Urothelium cell line (cell line): ENCODE data around the gene HOXC5.

Experiments used
- DNase-seq: peaks from one replicate; pipeline ENCODE4 v3.0.0; 2011; ENCODE audit warnings: low spot score, mixed read lengths
- FAIRE-seq: peaks from 2 replicates; lab custom pipeline; 2011; peaks lifted over from hg19 to GRCh38; lab: Jason Lieb, UNC

The HOXC5 gene

DNA sequence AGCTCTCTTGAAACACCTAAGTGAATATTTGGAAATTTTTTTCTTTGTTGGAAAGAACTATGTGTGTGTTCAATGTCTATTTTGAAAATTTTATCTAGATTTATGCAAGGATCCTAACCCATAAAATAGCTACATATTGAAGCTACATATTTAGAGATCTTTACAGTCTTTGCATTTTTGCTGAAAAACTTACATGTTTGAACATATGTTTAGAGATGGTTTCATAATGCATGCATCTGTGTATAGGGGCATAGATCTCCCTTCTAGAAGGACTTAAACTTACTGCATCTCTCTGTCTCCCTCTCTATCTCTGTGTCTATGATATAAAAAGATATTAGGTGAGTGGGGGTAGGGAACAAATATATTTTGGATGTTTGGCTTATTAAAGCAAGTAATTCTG is 12.6 kb downstream of the HOXC5 start:
- no peak for FAIRE-seq
- DNase-seq, result no peak

- no peak for DNase-seq
- no peak for FAIRE-seq
Observed at GRCh38 chr12:54045868-54046521, 13.1 kb downstream of the HOXC5 start.

DNA sequence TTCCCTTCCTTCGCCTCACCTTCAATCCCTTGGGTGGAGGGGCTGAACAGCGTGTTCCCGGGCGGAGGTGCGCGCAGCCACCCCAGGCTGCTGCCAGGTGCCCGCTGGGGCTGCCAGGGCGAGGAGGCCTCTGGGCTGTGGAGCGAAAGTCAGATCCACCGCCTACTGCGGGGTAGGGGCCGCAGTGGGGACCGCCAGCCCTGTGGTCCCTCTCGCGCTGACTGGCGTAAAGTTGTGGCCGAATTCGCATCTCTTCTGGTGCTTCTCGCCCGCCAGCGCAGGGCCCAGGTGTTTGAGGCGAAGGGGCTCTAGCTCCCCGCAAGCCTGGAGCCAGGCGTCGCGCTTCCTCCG is 13.9 kb downstream of the HOXC5 start:
- FAIRE-seq (no peak), DNase-seq (no peak)

- no peak for FAIRE-seq
- no peak for DNase-seq
Observed at GRCh38 chr12:54047160-54047963, 14.5 kb downstream of the HOXC5 start.

DNA sequence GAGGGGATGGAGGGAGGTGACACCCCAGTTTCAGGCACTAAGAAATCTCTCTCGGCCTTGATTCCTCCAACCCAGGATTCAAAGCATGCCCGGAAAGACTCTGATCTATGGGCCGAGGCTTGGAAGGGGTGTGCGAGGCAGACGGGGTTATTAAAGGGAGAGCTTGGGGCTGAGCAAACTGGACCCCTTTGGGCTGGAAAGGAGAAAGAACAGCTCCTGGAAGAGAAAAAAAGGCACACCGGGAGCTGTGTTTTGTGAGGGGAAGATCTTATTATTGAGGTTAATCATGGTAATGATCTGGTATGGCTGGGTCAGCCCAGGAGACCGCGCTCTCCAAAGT is 15.1 kb downstream of the HOXC5 start:
- FAIRE-seq, result no peak

DNA sequence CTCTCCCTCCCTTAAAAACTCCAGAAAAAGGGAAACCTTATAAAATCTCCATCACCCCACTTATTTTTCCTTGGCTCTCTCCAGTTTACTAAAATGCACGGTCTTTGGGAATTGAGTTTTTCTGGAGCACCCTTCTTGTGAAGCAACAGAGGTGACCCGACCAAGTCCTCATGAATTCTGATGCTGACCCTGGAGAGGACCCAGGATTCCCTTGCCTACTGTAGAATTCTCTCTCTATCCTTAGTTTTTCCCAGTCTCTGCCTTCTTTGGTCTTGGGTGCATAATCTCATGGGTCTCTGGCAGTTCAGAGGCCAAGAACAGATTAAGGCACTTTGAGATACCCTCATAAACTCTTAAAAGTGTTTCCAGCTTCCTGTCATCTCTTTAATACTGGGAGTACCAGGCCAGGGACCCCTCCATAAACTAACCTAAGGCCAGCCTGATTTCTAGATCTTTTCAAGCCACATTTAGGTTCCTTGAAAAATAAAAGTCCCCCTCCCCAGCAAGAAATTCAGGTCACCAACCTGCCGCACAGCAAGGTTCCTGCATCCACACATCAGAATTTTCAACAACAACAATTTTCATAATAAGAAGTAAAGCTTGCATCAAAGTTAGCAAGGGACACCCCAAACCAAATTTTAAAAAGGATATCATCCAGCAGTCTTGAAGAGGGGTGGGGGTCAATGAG is 15.7 kb downstream of the HOXC5 start:
- no peak for DNase-seq
- no peak for FAIRE-seq

More for the DNA sequence above, 15.1 kb downstream of the HOXC5 start:
- DNase-seq, result no peak

DNA sequence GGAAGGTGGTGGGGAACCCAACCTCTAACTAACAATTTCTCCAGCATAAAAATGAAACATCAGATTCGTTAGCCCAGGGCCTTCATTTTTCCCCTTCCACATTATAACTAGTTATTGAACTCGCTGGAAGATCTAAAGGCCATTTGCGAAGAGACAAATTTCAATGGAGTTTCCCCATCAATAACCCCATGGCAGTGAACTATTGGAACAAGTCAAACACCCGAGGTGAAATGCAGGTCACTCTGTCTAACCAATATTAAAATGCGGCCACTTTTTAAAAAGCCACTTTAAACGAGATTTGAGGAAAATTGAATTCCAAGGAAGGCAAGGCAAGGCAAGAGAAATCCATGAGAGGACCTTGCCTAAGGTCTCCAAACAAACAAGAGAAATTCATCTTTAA is 16.3 kb downstream of the HOXC5 start:
- FAIRE-seq, result no peak
- DNase-seq, result no peak

- FAIRE-seq, result no peak
Observed at GRCh38 chr12:54050482-54050810, 17.6 kb downstream of the HOXC5 start.

GRCh38 chr12:54051026-54051842 is 18.4 kb downstream of the HOXC5 start:
- FAIRE-seq (no peak), DNase-seq (no peak)

More at GRCh38 chr12:54050482-54050810, 17.6 kb downstream of the HOXC5 start:
- DNase-seq, result no peak

- no peak for DNase-seq
- no peak for FAIRE-seq
Observed at GRCh38 chr12:54051874-54052437, 19.1 kb downstream of the HOXC5 start.

- FAIRE-seq, result no peak
Observed at GRCh38 chr12:54052438-54053002, 19.7 kb downstream of the HOXC5 start.

DNA sequence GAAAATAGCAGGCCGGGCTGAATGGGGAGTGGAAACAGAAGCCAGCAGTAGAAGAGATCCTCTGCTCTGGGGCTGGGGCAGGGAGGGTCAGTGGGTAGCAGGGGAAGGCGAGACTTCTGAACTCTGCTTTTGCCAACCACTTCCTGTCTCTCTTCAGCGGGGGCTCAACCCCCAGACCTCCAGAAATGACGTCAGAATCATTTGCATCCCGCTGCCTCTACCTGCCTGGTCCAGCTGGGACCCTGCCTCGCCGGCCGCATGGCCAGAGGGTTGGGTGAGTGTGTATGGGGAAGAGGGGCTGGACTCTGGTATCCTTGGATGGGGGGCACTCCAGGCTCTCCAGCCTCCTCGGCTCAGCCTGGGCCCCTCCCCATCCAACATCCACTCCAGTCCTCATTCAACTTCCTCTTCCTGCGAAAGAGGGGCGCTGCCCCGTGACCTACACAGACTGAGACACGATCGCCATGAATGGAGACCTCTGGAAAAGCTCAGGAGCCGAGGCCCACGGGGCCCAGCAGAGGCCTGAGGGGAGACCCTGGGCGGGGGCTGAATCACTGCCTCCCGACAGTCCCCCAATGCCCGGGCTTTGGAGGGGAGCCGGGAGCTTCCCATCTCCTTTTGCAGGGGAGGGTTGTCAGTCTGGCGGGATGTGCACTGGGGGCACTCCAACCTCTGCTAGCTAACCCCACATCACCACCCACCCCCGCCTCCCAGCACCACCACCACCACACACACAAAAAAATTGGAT is 20.3 kb downstream of the HOXC5 start:
- FAIRE-seq, result no peak

More at GRCh38 chr12:54052438-54053002, 19.7 kb downstream of the HOXC5 start:
- DNase-seq, result no peak

DNA sequence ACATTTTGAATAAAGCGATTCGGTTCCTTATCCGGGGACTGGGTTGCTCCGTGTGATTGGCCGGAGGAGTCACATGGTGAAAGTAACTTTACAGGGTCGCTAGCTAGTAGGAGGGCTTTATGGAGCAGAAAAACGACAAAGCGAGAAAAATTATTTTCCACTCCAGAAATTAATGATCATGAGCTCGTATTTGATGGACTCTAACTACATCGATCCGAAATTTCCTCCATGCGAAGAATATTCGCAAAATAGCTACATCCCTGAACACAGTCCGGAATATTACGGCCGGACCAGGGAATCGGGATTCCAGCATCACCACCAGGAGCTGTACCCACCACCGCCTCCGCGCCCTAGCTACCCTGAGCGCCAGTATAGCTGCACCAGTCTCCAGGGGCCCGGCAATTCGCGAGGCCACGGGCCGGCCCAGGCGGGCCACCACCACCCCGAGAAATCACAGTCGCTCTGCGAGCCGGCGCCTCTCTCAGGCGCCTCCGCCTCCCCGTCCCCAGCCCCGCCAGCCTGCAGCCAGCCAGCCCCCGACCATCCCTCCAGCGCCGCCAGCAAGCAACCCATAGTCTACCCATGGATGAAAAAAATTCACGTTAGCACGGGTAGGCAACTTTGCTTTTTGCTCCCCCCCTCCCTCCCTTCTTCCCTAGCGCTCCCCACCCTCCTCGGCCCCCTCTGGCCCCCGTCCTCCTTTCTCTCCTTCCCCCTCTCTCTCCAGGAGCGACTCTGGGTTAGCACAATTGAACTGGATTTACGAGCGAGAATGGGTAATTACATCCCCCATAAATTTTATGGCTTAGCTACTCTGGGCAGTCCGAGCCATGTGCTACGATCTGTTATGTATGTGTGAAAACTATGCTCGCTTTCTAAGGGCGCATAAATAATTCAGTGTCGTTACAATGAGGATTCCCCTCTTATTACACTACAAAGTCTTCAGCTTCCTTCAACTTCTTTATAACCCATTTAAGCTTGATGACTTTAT is 21.2 kb downstream of the HOXC5 start, which contains the start of gene HOXC4:
Gene HOXC4, plus strand, starts transcription at position 85 of the 991 bp plus-strand sequence. Its CDS starts 88 bp downstream, at position 173.
- DNase-seq (no peak), FAIRE-seq (no peak)

More for the DNA sequence above, 20.3 kb downstream of the HOXC5 start:
- DNase-seq, result no peak

DNA sequence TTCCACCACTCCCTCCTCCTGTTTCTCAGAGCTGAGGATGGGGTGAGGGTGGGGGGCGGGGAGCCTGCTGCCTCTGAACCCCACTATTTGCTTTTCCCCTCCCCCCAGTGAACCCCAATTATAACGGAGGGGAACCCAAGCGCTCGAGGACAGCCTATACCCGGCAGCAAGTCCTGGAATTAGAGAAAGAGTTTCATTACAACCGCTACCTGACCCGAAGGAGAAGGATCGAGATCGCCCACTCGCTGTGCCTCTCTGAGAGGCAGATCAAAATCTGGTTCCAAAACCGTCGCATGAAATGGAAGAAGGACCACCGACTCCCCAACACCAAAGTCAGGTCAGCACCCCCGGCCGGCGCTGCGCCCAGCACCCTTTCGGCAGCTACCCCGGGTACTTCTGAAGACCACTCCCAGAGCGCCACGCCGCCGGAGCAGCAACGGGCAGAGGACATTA is 21.9 kb downstream of the HOXC5 start:
- no peak for DNase-seq
- no peak for FAIRE-seq

DNA sequence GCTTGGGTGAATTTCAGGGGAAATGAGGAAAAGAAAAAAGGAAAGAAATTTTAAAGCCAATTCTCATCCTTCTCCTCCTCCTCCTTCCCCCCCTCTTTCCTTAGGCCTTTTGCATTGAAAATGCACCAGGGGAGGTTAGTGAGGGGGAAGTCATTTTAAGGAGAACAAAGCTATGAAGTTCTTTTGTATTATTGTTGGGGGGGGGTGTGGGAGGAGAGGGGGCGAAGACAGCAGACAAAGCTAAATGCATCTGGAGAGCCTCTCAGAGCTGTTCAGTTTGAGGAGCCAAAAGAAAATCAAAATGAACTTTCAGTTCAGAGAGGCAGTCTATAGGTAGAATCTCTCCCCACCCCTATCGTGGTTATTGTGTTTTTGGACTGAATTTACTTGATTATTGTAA is 22.7 kb downstream of the HOXC5 start:
- FAIRE-seq, result no peak
- DNase-seq, result no peak

GRCh38 chr12:54056110-54056509 is 23.3 kb downstream of the HOXC5 start:
- DNase-seq, result no peak
- FAIRE-seq, result no peak

DNA sequence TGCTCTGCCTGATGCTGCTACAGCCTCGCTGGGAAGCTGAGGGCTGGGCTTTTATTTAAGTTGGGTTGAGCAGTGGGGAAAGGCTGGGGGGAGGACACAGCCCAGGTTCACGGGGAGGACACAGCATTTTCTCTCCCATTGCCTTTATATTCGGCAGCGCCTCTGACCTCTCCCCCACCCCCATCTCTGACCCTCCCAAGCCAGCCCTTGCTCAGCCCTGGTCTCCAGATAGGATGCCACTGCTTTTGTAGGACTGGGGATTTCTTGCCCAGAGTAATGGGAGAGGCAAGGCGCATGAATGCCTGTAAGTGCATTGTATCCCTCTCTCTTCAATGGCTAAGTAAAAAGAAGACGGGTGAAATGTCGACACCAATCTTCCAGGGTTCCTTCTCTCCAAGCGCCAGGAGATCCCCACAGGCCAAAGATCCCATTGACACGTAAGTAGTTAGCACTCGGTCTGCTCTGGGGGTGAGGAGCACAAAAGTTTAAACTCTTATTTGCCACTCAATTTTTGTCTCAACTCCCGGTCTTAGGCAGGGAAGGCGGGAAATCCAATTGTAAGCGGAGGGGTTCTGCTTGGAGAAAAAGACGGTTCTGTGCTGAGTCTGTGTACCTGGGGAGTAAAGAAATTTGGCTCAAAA is 25.4 kb downstream of the HOXC5 start:
- DNase-seq, result no peak

GRCh38 chr12:54059668-54060067 is 26.8 kb downstream of the HOXC5 start:
- no peak for DNase-seq
- FAIRE-seq, result no peak

More for the DNA sequence above, 25.4 kb downstream of the HOXC5 start:
- FAIRE-seq, result no peak
